Measurements from ENCODE around the gene RPS15.

GRCh38 chr19:1441022-1441426 is 2.8 kb downstream of the RPS15 start:
- TF ChIP-seq FOXM1 (IDR thresholded peaks at IDR 0.05; ENCODE audit: borderline replicate concordance) (no peak), BHLHE40 (IDR thresholded peaks at IDR 0.05; ENCODE audit: borderline replicate concordance) (no peak), SP1 (IDR thresholded peaks at IDR 0.05) (no peak), LEF1 (IDR thresholded peaks at IDR 0.05; ENCODE audit: borderline replicate concordance) (no peak), SUZ12 (IDR thresholded peaks at IDR 0.05) (no peak)

Data from HEK293T (cell line).